ENCODE data around the gene UNC119. TPM values are rescaled to one million over a fixed set of nuclear protein-coding genes. Genes with fewer than 3 reads are reported as not detected.

The UNC119 gene
- polyA plus RNA-seq, 2 of the 4 experiments (the other 2 are of a cell fraction) = 27.8 to 50.5 TPM

DNA sequence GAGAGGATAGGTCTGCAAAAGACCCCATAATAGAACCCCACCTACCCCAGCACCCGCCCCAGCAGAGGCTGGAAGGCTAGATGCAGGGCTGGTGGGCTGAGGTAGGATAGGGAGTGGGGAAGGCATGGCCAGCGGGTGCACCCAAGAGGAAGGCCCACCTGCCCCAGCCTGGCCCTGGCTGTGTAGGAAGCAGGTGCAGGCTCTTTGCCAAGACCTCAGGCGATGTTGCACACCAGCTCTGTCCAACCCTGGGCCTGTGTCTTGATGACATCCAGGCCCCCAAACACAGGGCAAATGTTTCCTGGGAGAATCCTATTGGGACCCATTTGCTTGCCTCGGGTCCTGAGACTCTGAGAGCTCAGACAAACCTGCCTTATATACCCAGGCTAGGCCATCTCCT, 12.2 kb downstream of the UNC119 start:
- POLR2A ChIA-PET = no interaction called here

DNA sequence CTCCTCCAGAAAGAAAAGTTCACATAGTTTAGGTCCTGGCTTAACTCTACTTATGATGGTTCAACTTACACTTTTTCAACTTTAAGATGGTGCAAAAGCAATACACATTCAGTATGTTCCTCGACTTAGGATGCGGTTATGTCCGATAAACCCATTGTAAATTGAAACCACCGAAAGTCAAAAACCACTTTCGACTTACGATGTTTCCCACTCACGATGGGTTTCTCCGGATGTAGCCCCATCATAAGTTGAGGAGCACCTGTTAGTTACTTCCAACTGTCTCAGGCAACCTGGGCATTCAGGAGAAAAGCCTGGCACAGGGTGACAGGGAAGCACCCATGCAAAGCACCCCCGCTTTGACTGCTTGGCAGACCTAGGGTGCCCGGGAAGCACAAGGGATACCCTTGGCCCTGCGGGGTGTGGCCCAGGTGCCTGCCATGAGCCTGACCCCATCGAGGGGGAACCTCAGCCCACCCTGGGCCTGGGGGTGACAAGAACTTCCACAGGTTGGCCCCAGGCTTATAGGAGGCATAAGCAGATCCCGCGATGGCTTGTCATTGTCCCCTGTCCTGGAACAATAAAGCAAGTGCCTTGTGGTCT, 14.0 kb downstream of the UNC119 start:
- H3K9me3 ChIP-seq = no peaks in the 10 kb centered on the region
- H3K27ac ChIP-seq = no peak overlapping the region
- CTCF ChIA-PET = interaction anchor here (0.6 to 15.1 kb wide), 5 partner anchors 9 to 1521 kb away, joined by 3 to 317 read pairs (median 7); partner anchors contain the start of gene FOXN1
- DNase-seq (ENCODE audit: low read depth in 1 of 2, low spot score in 1 of 2) (no peak), ATAC-seq (no peak), FAIRE-seq (no peak)
- H3K4me2 ChIP-seq = no peak overlapping the region
- TF ChIP-seq FOSL2 (IDR thresholded peaks at IDR 0.05) (no peak), FOSL2 (CRISPR knock-in tag; IDR thresholded peaks at IDR 0.05) (no peak), RAD21 (conservative IDR thresholded peaks at IDR 0.05 in 1 of 2, IDR thresholded peaks at IDR 0.05 in 1 of 2) (no peak), HOXA7 (CRISPR knock-in tag; IDR thresholded peaks at IDR 0.05) (no peak), MYC (IDR thresholded peaks at IDR 0.05; ENCODE audit: borderline replicate concordance, low read length) (no peak), SREBF2 (IDR thresholded peaks at IDR 0.05) (no peak), EP300 (IDR thresholded peaks at IDR 0.05) (no peak), FOSB (CRISPR knock-in tag; IDR thresholded peaks at IDR 0.05) (no peak), SMC3 (IDR thresholded peaks at IDR 0.05) (no peak), HEYL (CRISPR knock-in tag; IDR thresholded peaks at IDR 0.05) (no peak), EHF (CRISPR knock-in tag; IDR thresholded peaks at IDR 0.05) (no peak), FOXS1 (CRISPR knock-in tag; IDR thresholded peaks at IDR 0.05) (no peak)
- TF ChIP-seq, protein P1, sequence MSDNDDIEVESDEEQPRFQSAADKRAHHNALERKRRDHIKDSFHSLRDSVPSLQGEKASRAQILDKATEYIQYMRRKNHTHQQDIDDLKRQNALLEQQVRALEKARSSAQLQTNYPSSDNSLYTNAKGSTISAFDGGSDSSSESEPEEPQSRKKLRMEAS (IDR thresholded peaks at IDR 0.05) = no peak
- TF ChIP-seq, protein P2, sequence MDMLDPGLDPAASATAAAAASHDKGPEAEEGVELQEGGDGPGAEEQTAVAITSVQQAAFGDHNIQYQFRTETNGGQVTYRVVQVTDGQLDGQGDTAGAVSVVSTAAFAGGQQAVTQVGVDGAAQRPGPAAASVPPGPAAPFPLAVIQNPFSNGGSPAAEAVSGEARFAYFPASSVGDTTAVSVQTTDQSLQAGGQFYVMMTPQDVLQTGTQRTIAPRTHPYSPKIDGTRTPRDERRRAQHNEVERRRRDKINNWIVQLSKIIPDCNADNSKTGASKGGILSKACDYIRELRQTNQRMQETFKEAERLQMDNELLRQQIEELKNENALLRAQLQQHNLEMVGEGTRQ (IDR thresholded peaks at IDR 0.05) = no peak
- POLR2A ChIA-PET = no interaction called here
- 0 out of 3 replicates have a peak, but pooled peaks cover 5% of the 10 kb centered on the region for H3K4me1 ChIP-seq
- H3K4me3 ChIP-seq = no peak overlapping the region
- WGBS (ENCODE audit: missing lambda C conversion rate) = 70% methylated on average over 14 of the region's 14 CpGs

More for the DNA sequence above, 12.2 kb downstream of the UNC119 start:
- H3K4me3 ChIP-seq = no peak overlapping the region
- 0 out of 3 replicates have a peak, but pooled peaks cover 5% of the 10 kb centered on the region for H3K4me1 ChIP-seq
- no peaks in the 10 kb centered on the region for H3K9me3 ChIP-seq
- ATAC-seq = peak in 1 of 2 experiments; percentile 9; a peak in 2 of 6 replicates
- H3K4me2 ChIP-seq = no peak overlapping the region
- no peak overlapping the region for H3K27ac ChIP-seq
- CTCF ChIA-PET = interaction anchor here (0.6 to 11.5 kb wide), 30 partner anchors 8 to 885 kb away, joined by 3 to 317 read pairs (median 3); partner anchors contain the start of gene FOXN1
- WGBS (ENCODE audit: missing lambda C conversion rate) = 63% methylated on average over 4 of the region's 4 CpGs
- TF ChIP-seq, protein P1 (IDR thresholded peaks at IDR 0.05) = no peak
- no peak for TF ChIP-seq FOSB (CRISPR knock-in tag; IDR thresholded peaks at IDR 0.05)
- TF ChIP-seq RFX5 (IDR thresholded peaks at IDR 0.05) = no peak
- TF ChIP-seq, protein P3, sequence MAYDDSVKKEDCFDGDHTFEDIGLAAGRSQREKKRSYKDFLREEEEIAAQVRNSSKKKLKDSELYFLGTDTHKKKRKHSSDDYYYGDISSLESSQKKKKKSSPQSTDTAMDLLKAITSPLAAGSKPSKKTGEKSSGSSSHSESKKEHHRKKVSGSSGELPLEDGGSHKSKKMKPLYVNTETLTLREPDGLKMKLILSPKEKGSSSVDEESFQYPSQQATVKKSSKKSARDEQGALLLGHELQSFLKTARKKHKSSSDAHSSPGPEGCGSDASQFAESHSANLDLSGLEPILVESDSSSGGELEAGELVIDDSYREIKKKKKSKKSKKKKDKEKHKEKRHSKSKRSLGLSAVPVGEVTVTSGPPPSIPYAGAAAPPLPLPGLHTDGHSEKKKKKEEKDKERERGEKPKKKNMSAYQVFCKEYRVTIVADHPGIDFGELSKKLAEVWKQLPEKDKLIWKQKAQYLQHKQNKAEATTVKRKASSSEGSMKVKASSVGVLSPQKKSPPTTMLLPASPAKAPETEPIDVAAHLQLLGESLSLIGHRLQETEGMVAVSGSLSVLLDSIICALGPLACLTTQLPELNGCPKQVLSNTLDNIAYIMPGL (CRISPR knock-in tag; IDR thresholded peaks at IDR 0.05; ENCODE audit: borderline replicate concordance) = no peak
- no peak for TF ChIP-seq RAD21 (conservative IDR thresholded peaks at IDR 0.05 in 1 of 2, IDR thresholded peaks at IDR 0.05 in 1 of 2)
- TF ChIP-seq MAZ (IDR thresholded peaks at IDR 0.05; ENCODE audit: borderline replicate concordance, low read depth, low read length) = no peak
- TF ChIP-seq ESRRA (IDR thresholded peaks at IDR 0.05; ENCODE audit: borderline replicate concordance, low read length) = no peak
- TF ChIP-seq, protein P4, sequence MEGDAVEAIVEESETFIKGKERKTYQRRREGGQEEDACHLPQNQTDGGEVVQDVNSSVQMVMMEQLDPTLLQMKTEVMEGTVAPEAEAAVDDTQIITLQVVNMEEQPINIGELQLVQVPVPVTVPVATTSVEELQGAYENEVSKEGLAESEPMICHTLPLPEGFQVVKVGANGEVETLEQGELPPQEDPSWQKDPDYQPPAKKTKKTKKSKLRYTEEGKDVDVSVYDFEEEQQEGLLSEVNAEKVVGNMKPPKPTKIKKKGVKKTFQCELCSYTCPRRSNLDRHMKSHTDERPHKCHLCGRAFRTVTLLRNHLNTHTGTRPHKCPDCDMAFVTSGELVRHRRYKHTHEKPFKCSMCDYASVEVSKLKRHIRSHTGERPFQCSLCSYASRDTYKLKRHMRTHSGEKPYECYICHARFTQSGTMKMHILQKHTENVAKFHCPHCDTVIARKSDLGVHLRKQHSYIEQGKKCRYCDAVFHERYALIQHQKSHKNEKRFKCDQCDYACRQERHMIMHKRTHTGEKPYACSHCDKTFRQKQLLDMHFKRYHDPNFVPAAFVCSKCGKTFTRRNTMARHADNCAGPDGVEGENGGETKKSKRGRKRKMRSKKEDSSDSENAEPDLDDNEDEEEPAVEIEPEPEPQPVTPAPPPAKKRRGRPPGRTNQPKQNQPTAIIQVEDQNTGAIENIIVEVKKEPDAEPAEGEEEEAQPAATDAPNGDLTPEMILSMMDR (IDR thresholded peaks at IDR 0.05) = no peak
- TF ChIP-seq ZC3H11A (IDR thresholded peaks at IDR 0.05) = no peak
- TF ChIP-seq, protein P5, sequence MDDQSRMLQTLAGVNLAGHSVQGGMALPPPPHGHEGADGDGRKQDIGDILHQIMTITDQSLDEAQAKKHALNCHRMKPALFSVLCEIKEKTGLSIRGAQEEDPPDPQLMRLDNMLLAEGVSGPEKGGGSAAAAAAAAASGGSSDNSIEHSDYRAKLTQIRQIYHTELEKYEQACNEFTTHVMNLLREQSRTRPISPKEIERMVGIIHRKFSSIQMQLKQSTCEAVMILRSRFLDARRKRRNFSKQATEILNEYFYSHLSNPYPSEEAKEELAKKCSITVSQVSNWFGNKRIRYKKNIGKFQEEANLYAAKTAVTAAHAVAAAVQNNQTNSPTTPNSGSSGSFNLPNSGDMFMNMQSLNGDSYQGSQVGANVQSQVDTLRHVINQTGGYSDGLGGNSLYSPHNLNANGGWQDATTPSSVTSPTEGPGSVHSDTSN (IDR thresholded peaks at IDR 0.05) = no peak
- no peak for TF ChIP-seq TP53 (CRISPR knock-in tag; IDR thresholded peaks at IDR 0.05)
- TF ChIP-seq MYC (IDR thresholded peaks at IDR 0.05; ENCODE audit: borderline replicate concordance, low read length) = no peak
- TF ChIP-seq NFE2L2 (conservative IDR thresholded peaks at IDR 0.05; ENCODE audit: low read length) = no peak
- TF ChIP-seq HOXB13 (CRISPR knock-in tag; IDR thresholded peaks at IDR 0.05; ENCODE audit: low read depth) = no peak
- TF ChIP-seq ZFP36 (IDR thresholded peaks at IDR 0.05; ENCODE audit: borderline replicate concordance, partially characterized antibody) = no peak
- TF ChIP-seq GATA3 (IDR thresholded peaks at IDR 0.05; ENCODE audit: borderline replicate concordance) = no peak
- TF ChIP-seq RARB (CRISPR knock-in tag; IDR thresholded peaks at IDR 0.05) = no peak
- no peak for DNase-seq (ENCODE audit: low read depth in 1 of 2, low spot score in 1 of 2)
- no peak for FAIRE-seq
